T-helper 1 cell (primary cell): ENCODE measurements around the gene CAT.

Source experiments
- DNase-seq, 5 donors: peaks; one replicate each; pipeline ENCODE4 v3.0.0-alpha.2; 2012 to 2020

The CAT gene

DNA sequence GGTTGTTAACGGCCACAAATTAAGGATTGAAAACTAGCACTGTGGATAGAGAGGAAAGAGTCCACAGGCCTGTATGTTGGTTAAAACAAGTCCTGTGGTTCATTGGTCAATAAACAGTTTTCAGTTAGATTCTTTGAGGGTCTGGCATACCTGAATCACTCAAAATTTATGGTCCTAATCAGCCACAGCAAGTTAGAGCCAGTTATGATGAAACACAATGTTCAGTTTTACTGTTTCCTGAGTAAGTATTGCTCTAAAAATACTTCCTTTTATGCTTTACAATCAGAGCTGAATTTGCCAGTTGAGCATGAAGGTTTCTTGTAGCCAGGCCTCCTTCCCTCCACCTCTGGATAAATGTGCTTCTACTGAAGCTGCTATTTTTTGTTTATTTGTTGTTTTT, 12.9 kb upstream of the CAT start:
- DNase-seq = no peak

DNA sequence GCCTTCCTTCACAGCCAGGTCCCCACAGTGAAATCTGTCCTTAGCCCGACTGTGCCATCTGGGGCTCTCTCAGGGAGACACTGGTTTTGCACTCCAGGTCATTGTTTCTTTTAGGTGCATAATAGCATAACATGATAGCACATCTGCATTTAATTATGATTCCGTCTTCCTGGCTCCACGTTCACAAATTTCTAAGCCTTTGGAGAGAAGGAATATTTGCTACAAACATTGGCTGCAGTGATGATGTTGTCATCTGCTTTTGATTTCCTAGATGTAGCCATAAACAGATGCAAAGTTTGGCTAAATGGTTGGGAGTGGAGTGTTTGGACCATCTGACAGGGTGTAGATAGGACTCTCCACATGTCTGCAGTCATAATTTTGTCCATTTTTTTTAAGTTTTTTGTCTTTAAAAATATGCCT, 12.0 kb upstream of the CAT start:
- no peak for DNase-seq

DNA sequence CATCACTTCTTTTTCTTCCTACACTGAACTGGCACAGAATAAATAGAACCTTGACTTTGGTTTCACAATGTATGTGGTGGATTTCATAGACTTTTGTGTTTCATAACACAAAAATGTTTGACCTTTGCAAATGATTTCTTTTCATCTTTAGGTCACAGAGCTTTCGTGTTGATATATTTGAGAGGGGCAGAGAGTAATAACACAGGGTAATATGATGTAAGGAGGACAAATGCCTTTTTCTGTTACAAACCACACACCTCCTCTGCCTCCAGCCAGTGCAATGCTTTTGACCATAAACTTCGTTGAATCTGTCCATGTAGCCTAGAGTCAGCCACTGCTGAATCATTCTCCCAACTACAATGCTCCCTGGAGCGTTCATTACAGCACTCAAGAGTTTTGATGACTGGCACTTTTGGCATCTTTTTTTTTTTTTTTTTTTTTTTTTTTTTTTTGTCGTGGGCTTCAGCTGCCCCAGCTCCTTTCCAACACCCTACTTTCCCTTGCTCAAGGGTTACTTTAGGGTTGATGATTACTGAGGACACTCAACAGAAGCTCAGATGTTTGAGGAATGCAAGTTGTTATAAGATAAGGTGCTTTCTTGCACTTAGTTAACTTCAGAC, 11.4 kb upstream of the CAT start:
- DNase-seq = no peak

- no peak for DNase-seq
These were observed 6.8 kb upstream of the CAT start for GRCh38 chr11:34431979-34432378.

DNA sequence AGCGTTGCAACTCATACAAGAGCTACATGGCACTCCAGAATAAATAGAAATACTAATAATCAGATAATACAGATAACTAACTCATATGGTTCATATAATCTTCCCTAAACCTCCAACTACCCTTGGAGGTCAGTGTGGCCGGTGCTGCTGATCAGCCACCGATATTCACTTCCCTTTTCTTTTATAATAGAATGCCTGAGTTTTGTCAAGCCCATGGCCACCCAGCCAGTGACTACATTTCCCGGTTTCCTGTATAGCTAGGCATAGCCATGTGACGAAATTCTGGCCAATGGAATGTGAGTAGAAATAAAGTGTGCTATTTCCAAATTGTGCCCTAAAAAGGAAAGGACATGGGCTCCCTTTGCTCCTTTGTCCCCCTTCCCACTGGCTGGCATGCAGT, 5.9 kb upstream of the CAT start:
- no peak for DNase-seq

DNA sequence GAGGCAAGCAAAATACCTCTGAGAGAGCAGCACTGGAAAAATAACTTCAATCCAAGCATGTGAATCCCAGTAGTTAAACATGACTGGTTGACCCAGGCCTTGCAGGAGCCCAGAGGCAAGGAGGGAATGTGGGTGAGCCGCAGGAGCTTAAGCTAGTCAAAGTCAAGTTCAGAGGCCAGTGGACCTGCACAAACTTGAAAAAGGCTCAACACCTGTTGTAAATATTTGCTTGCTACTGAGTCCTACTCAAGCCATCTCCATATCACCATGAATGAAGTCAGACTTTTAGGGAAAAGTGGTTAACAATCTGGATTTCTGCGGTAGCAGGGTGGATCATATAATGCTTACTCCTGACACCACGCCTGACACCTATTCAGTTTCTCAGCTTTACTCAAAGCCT, 4.8 kb upstream of the CAT start:
- no peak for DNase-seq

GRCh38 chr11:34437224-34438125, 1.3 kb upstream of the CAT start:
- no peak for DNase-seq

GRCh38 chr11:34439610-34440198, 970 bp downstream of the CAT start:
- DNase-seq = no peak

DNA sequence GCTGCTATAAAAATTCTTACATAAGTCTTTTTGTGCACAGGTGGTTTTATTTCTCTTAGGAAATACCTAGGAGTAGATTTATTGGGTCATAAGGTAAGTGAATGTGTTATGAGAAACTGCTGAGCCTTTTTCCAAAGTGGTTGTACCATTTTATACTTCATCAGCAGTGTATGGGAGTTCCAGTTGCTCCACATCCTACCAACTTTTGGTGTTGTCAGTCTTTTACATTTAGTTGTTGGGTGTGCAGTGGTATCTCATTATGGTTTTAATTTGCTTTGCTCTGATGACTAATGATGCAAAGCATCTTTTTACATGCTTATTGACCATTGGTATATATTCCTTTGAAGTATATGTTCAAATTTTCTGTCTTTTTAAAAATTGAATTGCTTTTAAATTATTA, 3.1 kb downstream of the CAT start:
- DNase-seq = no peak

DNA sequence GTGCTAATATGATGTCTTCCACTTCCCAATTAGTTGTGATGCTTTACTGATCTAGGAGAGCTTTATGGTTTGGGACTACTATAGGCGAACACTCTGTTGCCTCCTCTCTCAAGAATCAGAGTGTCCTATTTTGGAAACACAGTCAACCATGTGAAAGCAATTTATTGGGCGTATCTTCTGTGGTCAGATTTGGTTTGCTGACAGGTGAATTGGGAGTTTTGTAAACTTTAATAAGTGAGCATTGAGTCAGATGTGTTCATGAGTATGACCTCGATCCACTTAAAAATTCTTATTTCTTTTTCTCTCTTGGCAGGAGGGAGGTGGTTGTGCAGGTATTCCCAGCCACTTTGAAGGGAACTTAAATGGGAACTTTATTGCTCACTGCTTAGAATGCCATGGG, 4.4 kb downstream of the CAT start:
- DNase-seq = no peak

DNA sequence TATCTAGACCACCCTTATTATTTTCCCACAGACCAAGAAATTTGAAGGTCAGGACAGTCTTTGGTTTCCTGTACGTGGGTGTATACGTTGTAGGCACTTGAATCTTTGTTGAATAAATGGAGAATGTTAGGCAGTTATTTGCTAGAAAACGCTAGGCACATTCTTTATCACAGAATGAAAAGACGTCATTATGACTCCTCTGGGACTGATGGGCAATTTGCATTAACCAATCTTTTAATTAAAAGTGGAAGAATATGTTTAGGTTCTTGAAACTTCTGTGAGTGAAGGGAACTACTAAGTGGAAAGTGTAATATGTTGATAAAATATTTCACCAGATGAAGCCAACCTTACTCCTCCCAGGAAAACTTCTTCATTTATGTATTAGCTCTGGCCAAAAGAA, 5.7 kb downstream of the CAT start:
- no peak for DNase-seq

- DNase-seq = no peak
These were observed 7.2 kb downstream of the CAT start for GRCh38 chr11:34445956-34446355.

DNA sequence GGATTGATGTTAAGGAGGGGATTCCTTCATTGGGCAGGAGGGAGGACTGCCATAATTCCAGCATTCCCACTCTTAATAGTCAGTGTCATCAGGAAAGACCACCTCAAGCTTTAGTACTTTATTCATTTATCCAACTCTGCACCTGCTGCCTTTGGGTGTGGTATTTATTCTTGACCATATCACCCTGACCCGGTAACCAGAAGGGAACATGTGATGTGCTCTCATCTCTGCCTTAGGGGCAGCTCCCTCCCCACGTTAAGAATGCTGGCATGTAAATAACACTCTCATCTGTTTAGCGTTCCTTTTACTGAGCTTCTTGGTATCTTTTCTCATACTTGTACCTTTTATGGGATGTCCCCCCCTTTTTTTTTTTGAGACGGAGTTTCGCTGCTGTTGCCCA, 7.7 kb downstream of the CAT start:
- DNase-seq = no peak

- no peak for DNase-seq
These were observed 8.3 kb downstream of the CAT start for GRCh38 chr11:34447044-34447443.

DNA sequence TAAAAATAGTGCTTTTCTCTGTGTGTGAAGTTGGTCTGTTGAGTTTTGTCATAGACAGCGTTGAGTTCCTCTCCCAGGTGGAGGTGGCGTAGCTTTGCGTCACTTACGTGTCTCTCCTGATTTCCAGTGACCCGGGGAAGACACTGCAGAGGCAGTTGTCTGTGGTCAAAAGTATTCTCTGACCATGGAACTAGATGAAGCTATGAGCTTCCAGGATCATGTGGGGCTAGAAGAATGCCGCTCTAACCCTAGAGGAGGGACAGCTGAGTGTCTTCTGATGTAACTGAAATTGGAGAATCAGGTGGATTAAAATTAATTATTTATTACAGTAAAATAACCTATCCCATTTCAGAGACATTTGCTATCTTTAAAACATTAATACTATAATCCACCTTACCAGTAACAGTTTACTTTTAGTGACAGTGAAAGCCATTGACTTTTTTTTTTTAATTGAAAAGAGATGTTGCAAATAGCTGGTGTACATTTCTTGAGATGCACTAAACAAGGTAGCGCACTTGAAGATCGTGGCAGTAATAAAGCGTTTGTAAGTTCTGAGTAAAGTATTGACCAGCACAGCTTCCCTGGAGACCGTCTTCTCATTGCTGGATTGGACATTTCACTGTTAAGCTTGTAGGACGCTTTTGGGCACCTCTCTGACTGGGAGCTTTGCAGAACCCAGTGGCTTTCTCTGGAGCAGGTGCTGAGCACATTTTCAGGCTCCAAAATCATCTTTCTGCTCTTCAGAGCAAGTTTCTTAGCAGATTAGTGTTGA, 9.7 kb downstream of the CAT start:
- DNase-seq = no peak

GRCh38 chr11:34449013-34449412, 10.3 kb downstream of the CAT start:
- DNase-seq = peak in 1 of 5 donors; percentile 17

- DNase-seq = no peak
These were observed 12.3 kb downstream of the CAT start for GRCh38 chr11:34451053-34451452.

GRCh38 chr11:34454308-34455032, 15.7 kb downstream of the CAT start:
- DNase-seq = no peak

- no peak for DNase-seq
These were observed 18.9 kb downstream of the CAT start for GRCh38 chr11:34457607-34458006.

DNA sequence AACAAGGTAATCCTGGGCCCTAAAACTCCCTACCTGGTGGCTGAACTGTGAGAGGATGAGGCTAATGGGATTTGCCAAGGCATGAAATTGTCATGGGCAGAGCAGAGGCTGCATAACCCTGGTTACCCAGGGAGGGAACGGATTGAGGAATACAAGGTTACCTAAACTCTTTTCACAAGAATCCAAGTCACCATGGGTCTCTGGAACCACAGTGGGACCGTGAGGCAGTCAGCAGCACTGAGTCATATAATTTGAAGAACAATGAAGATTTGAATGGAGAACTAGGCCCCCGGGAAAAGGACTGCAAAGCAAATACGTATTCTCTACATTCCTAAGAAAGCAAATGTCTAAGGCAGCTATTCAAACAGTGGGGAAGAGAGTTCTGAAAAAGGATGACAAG, 19.8 kb downstream of the CAT start:
- no peak for DNase-seq

DNA sequence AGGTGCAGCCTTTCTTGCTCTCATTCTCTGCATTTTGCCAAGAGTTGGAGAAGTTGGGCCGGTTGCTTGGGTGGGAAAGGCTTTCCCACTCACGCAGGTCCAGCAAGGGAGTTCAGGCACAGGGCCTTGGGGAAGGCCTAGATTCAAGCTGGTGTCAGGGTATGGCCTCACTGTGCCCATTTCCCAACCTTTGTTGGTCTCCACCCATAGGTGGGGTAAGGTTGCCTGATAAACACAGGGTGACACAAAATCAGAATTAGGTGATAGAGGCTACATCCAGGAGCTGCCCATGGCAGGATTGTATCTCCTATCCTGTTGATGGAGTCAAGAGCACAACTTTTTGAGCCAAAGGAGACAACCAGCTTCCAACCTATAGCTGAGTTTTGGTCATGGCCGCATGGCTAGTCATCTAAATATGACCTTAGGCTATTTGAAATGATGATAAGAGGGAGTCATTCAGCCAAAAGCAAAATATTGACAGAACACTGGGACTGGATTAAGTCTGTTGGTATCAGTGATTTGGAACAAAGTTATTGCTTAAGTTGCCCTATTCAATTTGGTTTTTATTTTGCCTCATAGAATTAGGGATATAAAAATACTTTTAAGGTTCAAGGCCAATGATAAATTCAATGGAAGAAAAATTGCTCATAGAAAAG, 20.9 kb downstream of the CAT start:
- DNase-seq = no peak

DNA sequence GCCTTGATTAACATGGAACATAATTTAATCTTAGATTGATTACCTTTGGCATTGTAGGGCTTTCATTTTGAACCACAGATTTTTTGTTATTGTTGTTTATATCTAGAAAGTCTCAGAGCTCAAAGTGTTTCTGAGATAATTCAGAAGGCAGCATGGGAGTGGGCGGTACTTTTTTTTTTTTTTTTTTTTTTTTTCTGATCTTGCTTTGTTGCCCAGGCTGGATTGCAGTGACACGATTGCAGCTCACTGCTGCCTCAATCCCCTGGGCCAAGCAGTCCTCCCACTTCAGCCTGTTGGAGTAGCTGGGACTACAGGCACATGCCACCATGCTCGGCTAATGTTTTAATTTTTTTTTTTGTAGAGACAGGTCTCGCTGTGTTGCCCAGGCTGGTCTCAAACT, 21.5 kb downstream of the CAT start:
- DNase-seq = no peak
